WTC11 (cell line): ENCODE results near the gene APOBEC2. TPM values are rescaled to one million over a fixed set of nuclear protein-coding genes. Genes with fewer than 3 reads are reported as not detected.

Experiments
- ATF1 ChIP-seq: sonication (generic); formaldehyde crosslinking; IDR thresholded peaks from 2 replicates; pipeline ENCODE4 v1.8.1; 2023; ENCODE audit warnings: mild to moderate bottlenecking, moderate library complexity, missing genetic modification reagents
- ELF4 ChIP-seq: sonication (generic); formaldehyde crosslinking; IDR thresholded peaks from 2 replicates; pipeline ENCODE4 v1.8.1; 2022; ENCODE audit warnings: low read depth, mild to moderate bottlenecking, moderate library complexity, missing genetic modification reagents
- FOXK1 ChIP-seq: sonication (generic); formaldehyde crosslinking; IDR thresholded peaks from 2 replicates; pipeline ENCODE4 v1.8.0; 2022; ENCODE audit warnings: mild to moderate bottlenecking, moderate library complexity, missing genetic modification reagents
- FOXP1 ChIP-seq: sonication (generic); formaldehyde crosslinking; IDR thresholded peaks from 2 replicates; pipeline ENCODE4 v1.8.0; 2022; ENCODE audit warnings: missing genetic modification reagents, mild to moderate bottlenecking, moderate library complexity, borderline replicate concordance
- JUN ChIP-seq: sonication (generic); formaldehyde crosslinking; IDR thresholded peaks from 2 replicates; pipeline ENCODE4 v1.8.0; 2023; ENCODE audit warnings: mild to moderate bottlenecking, missing genetic modification reagents
- MXD4 ChIP-seq: fragments of 250-450 bp; sonication (Bioruptor Pico); IDR thresholded peaks from 2 replicates; pipeline ENCODE4 v1.8.0; 2021; ENCODE audit warnings: mild to moderate bottlenecking, moderate library complexity, borderline replicate concordance
- NR1H2 ChIP-seq: sonication (generic); formaldehyde crosslinking; IDR thresholded peaks from 2 replicates; pipeline ENCODE4 v1.9.0; 2021; ENCODE audit warnings: mild to moderate bottlenecking, moderate library complexity, missing genetic modification reagents
- PRRX2 ChIP-seq: fragments of 250-450 bp; sonication (Bioruptor Pico); IDR thresholded peaks from 2 replicates; pipeline ENCODE4 v1.8.0; 2021; ENCODE audit warnings: mild to moderate bottlenecking
- SP1 ChIP-seq: sonication (generic); formaldehyde crosslinking; conservative IDR thresholded peaks from 2 replicates; pipeline ENCODE4 v1.8.1; 2022; ENCODE audit warnings: missing genetic modification reagents
- total RNA-seq: library from RNA; stranded (reverse); gene quantifications from 3 replicates; pipeline ENCODE4 v1.2.3, GENCODE V29; 2021
- TF ChIP-seq, protein P1 (sequence below): fragments of 250-450 bp; sonication (Bioruptor Pico); IDR thresholded peaks from 2 replicates; pipeline ENCODE4 v1.9.0; 2021; ENCODE audit warnings: mild to moderate bottlenecking, borderline replicate concordance
- TF ChIP-seq, protein P2 (sequence below): sonication (generic); formaldehyde crosslinking; IDR thresholded peaks from 2 replicates; pipeline ENCODE4 v1.8.1; 2023; ENCODE audit warnings: mild to moderate bottlenecking, missing genetic modification reagents, moderate library complexity
- TF ChIP-seq, protein P3 (sequence below): fragments of 250-450 bp; sonication (Bioruptor Pico); IDR thresholded peaks from 2 replicates; pipeline ENCODE4 v1.9.0; 2021; ENCODE audit warnings: mild to moderate bottlenecking
- TF ChIP-seq, protein P4 (sequence below): sonication (generic); formaldehyde crosslinking; IDR thresholded peaks from 2 replicates; pipeline ENCODE4 v1.8.0; 2023; ENCODE audit warnings: mild to moderate bottlenecking, missing genetic modification reagents
- TF ChIP-seq, protein P5 (sequence below): sonication (generic); formaldehyde crosslinking; IDR thresholded peaks from 2 replicates; pipeline ENCODE4 v1.8.0; 2023; ENCODE audit warnings: missing genetic modification reagents, mild to moderate bottlenecking, borderline replicate concordance
- TF ChIP-seq, protein P6 (sequence below): fragments of 200-600 bp; IDR thresholded peaks from 2 replicates; pipeline ENCODE4 v1.8.0; 2022; ENCODE audit warnings: antibody characterized with exemption
- TF ChIP-seq, protein P7 (sequence below): sonication (generic); formaldehyde crosslinking; IDR thresholded peaks from 2 replicates; pipeline ENCODE4 v1.8.1; 2023; ENCODE audit warnings: mild to moderate bottlenecking, moderate library complexity, missing genetic modification reagents
- TF ChIP-seq, protein P8 (sequence below): sonication (generic); formaldehyde crosslinking; IDR thresholded peaks from 2 replicates; pipeline ENCODE4 v1.8.0; 2022; ENCODE audit warnings: mild to moderate bottlenecking, missing genetic modification reagents

Gene APOBEC2
- total RNA-seq, 1 experiment from 2014 or later: not detected

DNA sequence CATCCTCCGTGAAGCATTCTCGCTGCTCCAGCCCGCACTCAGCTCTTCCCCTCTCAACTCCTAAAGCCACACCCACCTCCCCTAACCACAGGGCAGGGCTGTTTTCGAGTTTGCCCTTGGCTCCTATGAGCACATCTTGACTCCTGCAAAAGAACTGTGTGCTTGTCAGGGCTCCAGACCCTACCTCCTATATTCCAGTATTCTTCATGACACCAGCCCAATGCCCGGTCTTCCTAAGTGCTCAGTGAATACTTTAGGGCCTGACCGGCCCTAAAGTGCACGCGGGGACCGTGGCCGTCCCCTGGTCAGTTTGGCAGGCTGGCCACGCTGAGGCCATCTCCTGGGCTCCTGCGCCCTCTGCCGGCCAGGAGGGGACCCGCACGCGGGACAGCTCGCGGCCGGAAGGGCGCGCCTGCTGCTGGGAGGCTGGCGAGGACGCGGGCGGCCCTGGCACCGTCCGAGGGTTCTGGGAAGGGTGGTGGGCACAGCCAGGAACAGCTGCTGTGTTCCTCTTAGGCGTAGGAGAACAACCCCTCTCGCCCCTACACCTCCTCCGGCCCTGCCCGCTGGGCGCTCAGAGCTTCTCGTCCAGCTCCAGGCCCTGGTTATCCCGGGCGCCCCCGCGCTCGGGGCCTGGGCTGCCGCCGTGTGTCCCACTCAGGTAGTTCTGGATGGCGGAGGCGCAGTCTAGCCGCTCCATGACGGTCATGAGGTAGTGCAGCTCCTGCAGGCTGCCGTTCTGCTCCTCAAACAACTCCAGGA is 25.0 kb upstream of the APOBEC2 start (continued):
- TF ChIP-seq, protein P1, sequence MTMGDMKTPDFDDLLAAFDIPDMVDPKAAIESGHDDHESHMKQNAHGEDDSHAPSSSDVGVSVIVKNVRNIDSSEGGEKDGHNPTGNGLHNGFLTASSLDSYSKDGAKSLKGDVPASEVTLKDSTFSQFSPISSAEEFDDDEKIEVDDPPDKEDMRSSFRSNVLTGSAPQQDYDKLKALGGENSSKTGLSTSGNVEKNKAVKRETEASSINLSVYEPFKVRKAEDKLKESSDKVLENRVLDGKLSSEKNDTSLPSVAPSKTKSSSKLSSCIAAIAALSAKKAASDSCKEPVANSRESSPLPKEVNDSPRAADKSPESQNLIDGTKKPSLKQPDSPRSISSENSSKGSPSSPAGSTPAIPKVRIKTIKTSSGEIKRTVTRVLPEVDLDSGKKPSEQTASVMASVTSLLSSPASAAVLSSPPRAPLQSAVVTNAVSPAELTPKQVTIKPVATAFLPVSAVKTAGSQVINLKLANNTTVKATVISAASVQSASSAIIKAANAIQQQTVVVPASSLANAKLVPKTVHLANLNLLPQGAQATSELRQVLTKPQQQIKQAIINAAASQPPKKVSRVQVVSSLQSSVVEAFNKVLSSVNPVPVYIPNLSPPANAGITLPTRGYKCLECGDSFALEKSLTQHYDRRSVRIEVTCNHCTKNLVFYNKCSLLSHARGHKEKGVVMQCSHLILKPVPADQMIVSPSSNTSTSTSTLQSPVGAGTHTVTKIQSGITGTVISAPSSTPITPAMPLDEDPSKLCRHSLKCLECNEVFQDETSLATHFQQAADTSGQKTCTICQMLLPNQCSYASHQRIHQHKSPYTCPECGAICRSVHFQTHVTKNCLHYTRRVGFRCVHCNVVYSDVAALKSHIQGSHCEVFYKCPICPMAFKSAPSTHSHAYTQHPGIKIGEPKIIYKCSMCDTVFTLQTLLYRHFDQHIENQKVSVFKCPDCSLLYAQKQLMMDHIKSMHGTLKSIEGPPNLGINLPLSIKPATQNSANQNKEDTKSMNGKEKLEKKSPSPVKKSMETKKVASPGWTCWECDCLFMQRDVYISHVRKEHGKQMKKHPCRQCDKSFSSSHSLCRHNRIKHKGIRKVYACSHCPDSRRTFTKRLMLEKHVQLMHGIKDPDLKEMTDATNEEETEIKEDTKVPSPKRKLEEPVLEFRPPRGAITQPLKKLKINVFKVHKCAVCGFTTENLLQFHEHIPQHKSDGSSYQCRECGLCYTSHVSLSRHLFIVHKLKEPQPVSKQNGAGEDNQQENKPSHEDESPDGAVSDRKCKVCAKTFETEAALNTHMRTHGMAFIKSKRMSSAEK: no peak
- TF ChIP-seq ELF4 (CRISPR knock-in tag) (no peak), ATF1 (CRISPR knock-in tag) (no peak), FOXK1 (CRISPR knock-in tag) (peak; percentile 32), PRRX2 (CRISPR knock-in tag) (no peak), FOXP1 (CRISPR knock-in tag) (peak; percentile 73; the same call in 1 of the 2 replicates), JUN (CRISPR knock-in tag) (no peak), MXD4 (CRISPR knock-in tag) (no peak), SP1 (CRISPR knock-in tag) (peak; percentile 61; the same call in 1 of the 2 replicates), NR1H2 (CRISPR knock-in tag) (no peak)
- TF ChIP-seq, protein P2, sequence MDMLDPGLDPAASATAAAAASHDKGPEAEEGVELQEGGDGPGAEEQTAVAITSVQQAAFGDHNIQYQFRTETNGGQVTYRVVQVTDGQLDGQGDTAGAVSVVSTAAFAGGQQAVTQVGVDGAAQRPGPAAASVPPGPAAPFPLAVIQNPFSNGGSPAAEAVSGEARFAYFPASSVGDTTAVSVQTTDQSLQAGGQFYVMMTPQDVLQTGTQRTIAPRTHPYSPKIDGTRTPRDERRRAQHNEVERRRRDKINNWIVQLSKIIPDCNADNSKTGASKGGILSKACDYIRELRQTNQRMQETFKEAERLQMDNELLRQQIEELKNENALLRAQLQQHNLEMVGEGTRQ (CRISPR knock-in tag): no peak; the same call in 1 of the 2 replicates
- TF ChIP-seq, protein P3, sequence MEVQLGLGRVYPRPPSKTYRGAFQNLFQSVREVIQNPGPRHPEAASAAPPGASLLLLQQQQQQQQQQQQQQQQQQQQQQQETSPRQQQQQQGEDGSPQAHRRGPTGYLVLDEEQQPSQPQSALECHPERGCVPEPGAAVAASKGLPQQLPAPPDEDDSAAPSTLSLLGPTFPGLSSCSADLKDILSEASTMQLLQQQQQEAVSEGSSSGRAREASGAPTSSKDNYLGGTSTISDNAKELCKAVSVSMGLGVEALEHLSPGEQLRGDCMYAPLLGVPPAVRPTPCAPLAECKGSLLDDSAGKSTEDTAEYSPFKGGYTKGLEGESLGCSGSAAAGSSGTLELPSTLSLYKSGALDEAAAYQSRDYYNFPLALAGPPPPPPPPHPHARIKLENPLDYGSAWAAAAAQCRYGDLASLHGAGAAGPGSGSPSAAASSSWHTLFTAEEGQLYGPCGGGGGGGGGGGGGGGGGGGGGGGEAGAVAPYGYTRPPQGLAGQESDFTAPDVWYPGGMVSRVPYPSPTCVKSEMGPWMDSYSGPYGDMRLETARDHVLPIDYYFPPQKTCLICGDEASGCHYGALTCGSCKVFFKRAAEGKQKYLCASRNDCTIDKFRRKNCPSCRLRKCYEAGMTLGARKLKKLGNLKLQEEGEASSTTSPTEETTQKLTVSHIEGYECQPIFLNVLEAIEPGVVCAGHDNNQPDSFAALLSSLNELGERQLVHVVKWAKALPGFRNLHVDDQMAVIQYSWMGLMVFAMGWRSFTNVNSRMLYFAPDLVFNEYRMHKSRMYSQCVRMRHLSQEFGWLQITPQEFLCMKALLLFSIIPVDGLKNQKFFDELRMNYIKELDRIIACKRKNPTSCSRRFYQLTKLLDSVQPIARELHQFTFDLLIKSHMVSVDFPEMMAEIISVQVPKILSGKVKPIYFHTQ (CRISPR knock-in tag): no peak
- TF ChIP-seq, protein P4, sequence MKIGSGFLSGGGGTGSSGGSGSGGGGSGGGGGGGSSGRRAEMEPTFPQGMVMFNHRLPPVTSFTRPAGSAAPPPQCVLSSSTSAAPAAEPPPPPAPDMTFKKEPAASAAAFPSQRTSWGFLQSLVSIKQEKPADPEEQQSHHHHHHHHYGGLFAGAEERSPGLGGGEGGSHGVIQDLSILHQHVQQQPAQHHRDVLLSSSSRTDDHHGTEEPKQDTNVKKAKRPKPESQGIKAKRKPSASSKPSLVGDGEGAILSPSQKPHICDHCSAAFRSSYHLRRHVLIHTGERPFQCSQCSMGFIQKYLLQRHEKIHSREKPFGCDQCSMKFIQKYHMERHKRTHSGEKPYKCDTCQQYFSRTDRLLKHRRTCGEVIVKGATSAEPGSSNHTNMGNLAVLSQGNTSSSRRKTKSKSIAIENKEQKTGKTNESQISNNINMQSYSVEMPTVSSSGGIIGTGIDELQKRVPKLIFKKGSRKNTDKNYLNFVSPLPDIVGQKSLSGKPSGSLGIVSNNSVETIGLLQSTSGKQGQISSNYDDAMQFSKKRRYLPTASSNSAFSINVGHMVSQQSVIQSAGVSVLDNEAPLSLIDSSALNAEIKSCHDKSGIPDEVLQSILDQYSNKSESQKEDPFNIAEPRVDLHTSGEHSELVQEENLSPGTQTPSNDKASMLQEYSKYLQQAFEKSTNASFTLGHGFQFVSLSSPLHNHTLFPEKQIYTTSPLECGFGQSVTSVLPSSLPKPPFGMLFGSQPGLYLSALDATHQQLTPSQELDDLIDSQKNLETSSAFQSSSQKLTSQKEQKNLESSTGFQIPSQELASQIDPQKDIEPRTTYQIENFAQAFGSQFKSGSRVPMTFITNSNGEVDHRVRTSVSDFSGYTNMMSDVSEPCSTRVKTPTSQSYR (CRISPR knock-in tag): no peak
- TF ChIP-seq, protein P5, sequence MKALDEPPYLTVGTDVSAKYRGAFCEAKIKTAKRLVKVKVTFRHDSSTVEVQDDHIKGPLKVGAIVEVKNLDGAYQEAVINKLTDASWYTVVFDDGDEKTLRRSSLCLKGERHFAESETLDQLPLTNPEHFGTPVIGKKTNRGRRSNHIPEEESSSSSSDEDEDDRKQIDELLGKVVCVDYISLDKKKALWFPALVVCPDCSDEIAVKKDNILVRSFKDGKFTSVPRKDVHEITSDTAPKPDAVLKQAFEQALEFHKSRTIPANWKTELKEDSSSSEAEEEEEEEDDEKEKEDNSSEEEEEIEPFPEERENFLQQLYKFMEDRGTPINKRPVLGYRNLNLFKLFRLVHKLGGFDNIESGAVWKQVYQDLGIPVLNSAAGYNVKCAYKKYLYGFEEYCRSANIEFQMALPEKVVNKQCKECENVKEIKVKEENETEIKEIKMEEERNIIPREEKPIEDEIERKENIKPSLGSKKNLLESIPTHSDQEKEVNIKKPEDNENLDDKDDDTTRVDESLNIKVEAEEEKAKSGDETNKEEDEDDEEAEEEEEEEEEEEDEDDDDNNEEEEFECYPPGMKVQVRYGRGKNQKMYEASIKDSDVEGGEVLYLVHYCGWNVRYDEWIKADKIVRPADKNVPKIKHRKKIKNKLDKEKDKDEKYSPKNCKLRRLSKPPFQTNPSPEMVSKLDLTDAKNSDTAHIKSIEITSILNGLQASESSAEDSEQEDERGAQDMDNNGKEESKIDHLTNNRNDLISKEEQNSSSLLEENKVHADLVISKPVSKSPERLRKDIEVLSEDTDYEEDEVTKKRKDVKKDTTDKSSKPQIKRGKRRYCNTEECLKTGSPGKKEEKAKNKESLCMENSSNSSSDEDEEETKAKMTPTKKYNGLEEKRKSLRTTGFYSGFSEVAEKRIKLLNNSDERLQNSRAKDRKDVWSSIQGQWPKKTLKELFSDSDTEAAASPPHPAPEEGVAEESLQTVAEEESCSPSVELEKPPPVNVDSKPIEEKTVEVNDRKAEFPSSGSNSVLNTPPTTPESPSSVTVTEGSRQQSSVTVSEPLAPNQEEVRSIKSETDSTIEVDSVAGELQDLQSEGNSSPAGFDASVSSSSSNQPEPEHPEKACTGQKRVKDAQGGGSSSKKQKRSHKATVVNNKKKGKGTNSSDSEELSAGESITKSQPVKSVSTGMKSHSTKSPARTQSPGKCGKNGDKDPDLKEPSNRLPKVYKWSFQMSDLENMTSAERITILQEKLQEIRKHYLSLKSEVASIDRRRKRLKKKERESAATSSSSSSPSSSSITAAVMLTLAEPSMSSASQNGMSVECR (CRISPR knock-in tag): peak; percentile 34; the same call in 1 of the 2 replicates
- TF ChIP-seq, protein P6, sequence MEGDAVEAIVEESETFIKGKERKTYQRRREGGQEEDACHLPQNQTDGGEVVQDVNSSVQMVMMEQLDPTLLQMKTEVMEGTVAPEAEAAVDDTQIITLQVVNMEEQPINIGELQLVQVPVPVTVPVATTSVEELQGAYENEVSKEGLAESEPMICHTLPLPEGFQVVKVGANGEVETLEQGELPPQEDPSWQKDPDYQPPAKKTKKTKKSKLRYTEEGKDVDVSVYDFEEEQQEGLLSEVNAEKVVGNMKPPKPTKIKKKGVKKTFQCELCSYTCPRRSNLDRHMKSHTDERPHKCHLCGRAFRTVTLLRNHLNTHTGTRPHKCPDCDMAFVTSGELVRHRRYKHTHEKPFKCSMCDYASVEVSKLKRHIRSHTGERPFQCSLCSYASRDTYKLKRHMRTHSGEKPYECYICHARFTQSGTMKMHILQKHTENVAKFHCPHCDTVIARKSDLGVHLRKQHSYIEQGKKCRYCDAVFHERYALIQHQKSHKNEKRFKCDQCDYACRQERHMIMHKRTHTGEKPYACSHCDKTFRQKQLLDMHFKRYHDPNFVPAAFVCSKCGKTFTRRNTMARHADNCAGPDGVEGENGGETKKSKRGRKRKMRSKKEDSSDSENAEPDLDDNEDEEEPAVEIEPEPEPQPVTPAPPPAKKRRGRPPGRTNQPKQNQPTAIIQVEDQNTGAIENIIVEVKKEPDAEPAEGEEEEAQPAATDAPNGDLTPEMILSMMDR: peak; percentile 99
- TF ChIP-seq, protein P7, sequence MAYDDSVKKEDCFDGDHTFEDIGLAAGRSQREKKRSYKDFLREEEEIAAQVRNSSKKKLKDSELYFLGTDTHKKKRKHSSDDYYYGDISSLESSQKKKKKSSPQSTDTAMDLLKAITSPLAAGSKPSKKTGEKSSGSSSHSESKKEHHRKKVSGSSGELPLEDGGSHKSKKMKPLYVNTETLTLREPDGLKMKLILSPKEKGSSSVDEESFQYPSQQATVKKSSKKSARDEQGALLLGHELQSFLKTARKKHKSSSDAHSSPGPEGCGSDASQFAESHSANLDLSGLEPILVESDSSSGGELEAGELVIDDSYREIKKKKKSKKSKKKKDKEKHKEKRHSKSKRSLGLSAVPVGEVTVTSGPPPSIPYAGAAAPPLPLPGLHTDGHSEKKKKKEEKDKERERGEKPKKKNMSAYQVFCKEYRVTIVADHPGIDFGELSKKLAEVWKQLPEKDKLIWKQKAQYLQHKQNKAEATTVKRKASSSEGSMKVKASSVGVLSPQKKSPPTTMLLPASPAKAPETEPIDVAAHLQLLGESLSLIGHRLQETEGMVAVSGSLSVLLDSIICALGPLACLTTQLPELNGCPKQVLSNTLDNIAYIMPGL (CRISPR knock-in tag): peak; percentile 99
- TF ChIP-seq, protein P8, sequence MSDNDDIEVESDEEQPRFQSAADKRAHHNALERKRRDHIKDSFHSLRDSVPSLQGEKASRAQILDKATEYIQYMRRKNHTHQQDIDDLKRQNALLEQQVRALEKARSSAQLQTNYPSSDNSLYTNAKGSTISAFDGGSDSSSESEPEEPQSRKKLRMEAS (CRISPR knock-in tag): peak; percentile 80; the same call in 1 of the 2 replicates
